ENCODE results near the gene RGS7. TPM values are rescaled to one million over a fixed set of nuclear protein-coding genes. Genes with fewer than 3 reads are reported as not detected.

Gene RGS7
- total RNA-seq, 3 donors from 2014 or later (not counting 1 experiment from before 2014, with no cell fraction given) = not detected

DNA sequence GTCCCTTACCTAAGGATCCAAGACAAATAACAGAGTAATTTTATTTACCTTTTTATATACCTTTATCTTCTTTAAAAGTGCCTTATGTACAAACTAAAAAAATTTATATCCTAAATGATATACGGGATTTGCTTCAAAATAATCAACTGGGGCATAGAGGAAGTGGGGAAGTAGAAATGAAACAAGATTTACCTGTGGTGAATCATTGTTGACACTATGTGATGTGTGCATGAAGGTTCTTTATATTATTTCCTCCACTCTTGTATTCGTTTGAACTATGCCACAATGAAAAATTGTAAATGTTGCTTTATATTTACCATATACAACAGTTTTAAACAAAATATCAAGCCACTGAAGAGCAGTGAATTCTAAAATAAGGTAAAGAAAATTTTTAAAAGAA lies 13.0 kb downstream of the RGS7 start:
- intact Hi-C loops (cut with micrococcal nuclease) = no loop called here
- no peak for DNase-seq
- WGBS (ENCODE audit: insufficient coverage) = no CpG with 5 or more reads among the region's 2 CpGs
- Histone ChIP-seq H3K4me3 (ENCODE audit: low read length) (no peak overlapping the region), H3K36me3 (ENCODE audit: control insufficient read depth, insufficient read depth, low read length) (no peaks in the 10 kb centered on the region), H3K9me3 (ENCODE audit: control insufficient read depth, insufficient read depth, low read length) (no peaks in the 10 kb centered on the region), H3K4me1 (ENCODE audit: control insufficient read depth, insufficient read depth, low read length) (no peaks in the 10 kb centered on the region), H3K27me3 (ENCODE audit: control insufficient read depth, insufficient read depth, low read length) (no peaks in the 10 kb centered on the region), H3K27ac (ENCODE audit: low read length) (no peak overlapping the region)
- no peaks in the 10 kb centered on the region for H3K27me3 Mint-ChIP-seq (ENCODE audit: low read depth in 2 of 2)
- no peak overlapping the region for H3K4me3 Mint-ChIP-seq
- TF ChIP-seq, protein P1, sequence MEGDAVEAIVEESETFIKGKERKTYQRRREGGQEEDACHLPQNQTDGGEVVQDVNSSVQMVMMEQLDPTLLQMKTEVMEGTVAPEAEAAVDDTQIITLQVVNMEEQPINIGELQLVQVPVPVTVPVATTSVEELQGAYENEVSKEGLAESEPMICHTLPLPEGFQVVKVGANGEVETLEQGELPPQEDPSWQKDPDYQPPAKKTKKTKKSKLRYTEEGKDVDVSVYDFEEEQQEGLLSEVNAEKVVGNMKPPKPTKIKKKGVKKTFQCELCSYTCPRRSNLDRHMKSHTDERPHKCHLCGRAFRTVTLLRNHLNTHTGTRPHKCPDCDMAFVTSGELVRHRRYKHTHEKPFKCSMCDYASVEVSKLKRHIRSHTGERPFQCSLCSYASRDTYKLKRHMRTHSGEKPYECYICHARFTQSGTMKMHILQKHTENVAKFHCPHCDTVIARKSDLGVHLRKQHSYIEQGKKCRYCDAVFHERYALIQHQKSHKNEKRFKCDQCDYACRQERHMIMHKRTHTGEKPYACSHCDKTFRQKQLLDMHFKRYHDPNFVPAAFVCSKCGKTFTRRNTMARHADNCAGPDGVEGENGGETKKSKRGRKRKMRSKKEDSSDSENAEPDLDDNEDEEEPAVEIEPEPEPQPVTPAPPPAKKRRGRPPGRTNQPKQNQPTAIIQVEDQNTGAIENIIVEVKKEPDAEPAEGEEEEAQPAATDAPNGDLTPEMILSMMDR (IDR thresholded peaks at IDR 0.05) = no peak
- ATAC-seq = no peak
- peaks cover 7 to 13% of the 10 kb centered on the region in 2 donors for H3K9me3 Mint-ChIP-seq
- H3K27ac Mint-ChIP-seq = no peak overlapping the region
- H3K4me1 Mint-ChIP-seq = no peaks in the 10 kb centered on the region
- no peaks in the 10 kb centered on the region for H3K36me3 Mint-ChIP-seq

DNA sequence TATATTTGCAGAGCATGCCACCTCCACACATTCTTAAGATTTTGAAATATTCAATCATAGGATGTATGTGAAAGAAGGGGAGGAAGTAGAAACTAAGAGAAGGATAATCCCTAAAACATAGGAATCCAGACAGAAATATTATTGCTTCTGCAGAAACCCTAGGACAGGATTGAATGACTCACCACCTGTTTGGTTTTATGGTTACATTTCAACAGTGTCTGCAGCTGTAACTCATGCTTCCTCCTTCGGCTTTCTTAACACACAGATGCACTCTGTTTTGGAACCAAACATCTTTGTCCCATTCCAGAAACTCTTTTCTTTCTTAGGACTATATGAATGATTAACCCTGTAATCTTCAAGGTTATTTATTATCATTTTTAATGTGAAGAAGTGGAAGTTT lies 20.7 kb downstream of the RGS7 start:
- no peaks in the 10 kb centered on the region for H3K4me1 ChIP-seq (ENCODE audit: control insufficient read depth, insufficient read depth, low read length)
- Mint-ChIP-seq H3K9me3 (peaks cover 8 to 9% of the 10 kb centered on the region in 2 donors), H3K27ac (no peak overlapping the region), H3K4me3 (no peak overlapping the region), H3K27me3 (ENCODE audit: low read depth in 2 of 2) (no peaks in the 10 kb centered on the region), H3K36me3 (no peaks in the 10 kb centered on the region), H3K4me1 (no peaks in the 10 kb centered on the region)
- DNase-seq = no peak
- TF ChIP-seq, protein P1 (IDR thresholded peaks at IDR 0.05) = no peak
- intact Hi-C loops (cut with micrococcal nuclease) = no loop called here
- no peak for ATAC-seq
- H3K36me3 ChIP-seq (ENCODE audit: control insufficient read depth, insufficient read depth, low read length) = no peaks in the 10 kb centered on the region
- no peak overlapping the region for H3K27ac ChIP-seq (ENCODE audit: low read length)
- H3K27me3 ChIP-seq (ENCODE audit: control insufficient read depth, insufficient read depth, low read length) = no peaks in the 10 kb centered on the region
- H3K9me3 ChIP-seq (ENCODE audit: control insufficient read depth, insufficient read depth, low read length) = no peaks in the 10 kb centered on the region
- H3K4me3 ChIP-seq (ENCODE audit: low read length) = no peak overlapping the region
- WGBS (ENCODE audit: insufficient coverage) = 60% methylated on average over 1 of the region's 1 CpG

DNA sequence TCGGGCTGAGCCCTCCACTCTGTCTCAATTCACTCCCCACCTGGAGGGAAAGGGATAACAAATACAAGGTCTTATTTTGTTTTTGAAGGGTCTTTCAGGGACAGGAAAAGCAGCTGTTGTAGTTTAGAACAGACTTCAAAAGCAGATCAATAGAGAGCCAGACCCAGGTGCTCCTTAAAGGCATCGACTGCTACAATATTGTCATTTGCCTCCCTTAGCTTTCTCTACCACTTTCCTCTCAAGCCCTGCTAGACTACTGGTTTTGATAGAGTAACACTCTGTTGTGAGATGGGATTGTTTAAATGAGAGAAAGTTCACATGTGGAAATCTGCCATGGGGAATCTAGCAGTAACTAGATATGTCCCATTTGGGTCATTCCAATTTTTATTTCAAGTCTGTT lies 24.0 kb downstream of the RGS7 start:
- no peak for ATAC-seq
- 60% methylated on average over 1 of the region's 2 CpGs for WGBS (ENCODE audit: insufficient coverage)
- Mint-ChIP-seq H3K4me1 (no peaks in the 10 kb centered on the region), H3K4me3 (no peak overlapping the region), H3K27ac (no peak overlapping the region), H3K9me3 (peaks cover 3 to 9% of the 10 kb centered on the region in 2 donors), H3K27me3 (ENCODE audit: low read depth in 2 of 2) (no peaks in the 10 kb centered on the region), H3K36me3 (no peaks in the 10 kb centered on the region)
- Histone ChIP-seq H3K4me1 (ENCODE audit: control insufficient read depth, insufficient read depth, low read length) (no peaks in the 10 kb centered on the region), H3K9me3 (ENCODE audit: control insufficient read depth, insufficient read depth, low read length) (no peaks in the 10 kb centered on the region), H3K36me3 (ENCODE audit: control insufficient read depth, insufficient read depth, low read length) (no peaks in the 10 kb centered on the region), H3K27ac (ENCODE audit: low read length) (no peak overlapping the region), H3K4me3 (ENCODE audit: low read length) (no peak overlapping the region), H3K27me3 (ENCODE audit: control insufficient read depth, insufficient read depth, low read length) (no peaks in the 10 kb centered on the region)
- DNase-seq = no peak
- TF ChIP-seq, protein P1 (IDR thresholded peaks at IDR 0.05) = no peak
- intact Hi-C loops (cut with micrococcal nuclease) = no loop called here

DNA sequence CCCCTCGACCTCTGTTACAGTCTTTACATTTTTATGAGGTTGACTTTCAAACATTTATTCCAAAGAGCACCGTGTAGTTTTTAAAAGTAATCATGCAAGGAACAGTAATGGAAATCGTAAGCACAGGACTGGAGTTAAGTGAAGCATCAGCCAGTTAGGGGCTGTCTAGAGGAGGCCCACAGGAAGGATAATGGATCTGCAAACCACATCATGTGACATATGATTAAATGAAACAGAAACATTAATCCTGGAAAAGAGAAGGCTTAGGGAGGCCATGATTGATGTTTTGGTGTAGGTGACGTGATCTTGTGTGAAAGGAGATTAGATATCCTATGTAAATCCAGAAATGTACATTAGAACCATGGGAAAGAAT lies 25.0 kb downstream of the RGS7 start:
- 70% methylated on average over 4 of the region's 4 CpGs for WGBS (ENCODE audit: insufficient coverage)
- no peaks in the 10 kb centered on the region for H3K36me3 Mint-ChIP-seq
- intact Hi-C loops (cut with micrococcal nuclease) = no loop called here

More for the DNA sequence above, 25.0 kb downstream of the RGS7 start:
- TF ChIP-seq, protein P1 (IDR thresholded peaks at IDR 0.05) = no peak
- no peaks in the 10 kb centered on the region for H3K4me1 Mint-ChIP-seq
- no peak for ATAC-seq
- no peak overlapping the region for H3K27ac Mint-ChIP-seq
- Histone ChIP-seq H3K27me3 (ENCODE audit: control insufficient read depth, insufficient read depth, low read length) (no peaks in the 10 kb centered on the region), H3K27ac (ENCODE audit: low read length) (no peak overlapping the region), H3K4me1 (ENCODE audit: control insufficient read depth, insufficient read depth, low read length) (no peaks in the 10 kb centered on the region), H3K4me3 (ENCODE audit: low read length) (no peak overlapping the region), H3K36me3 (ENCODE audit: control insufficient read depth, insufficient read depth, low read length) (no peaks in the 10 kb centered on the region), H3K9me3 (ENCODE audit: control insufficient read depth, insufficient read depth, low read length) (no peaks in the 10 kb centered on the region)
- no peak overlapping the region for H3K4me3 Mint-ChIP-seq
- no peaks in the 10 kb centered on the region for H3K27me3 Mint-ChIP-seq (ENCODE audit: low read depth in 2 of 2)
- no peak for DNase-seq
- peaks cover 0 to 5% of the 10 kb centered on the region in 2 donors for H3K9me3 Mint-ChIP-seq

Measured in natural killer cell (primary cell).